ENCODE data around the gene FRMD5.

FRMD5 gene

GRCh38 chr15:44069489-44069888 lies 125.6 kb downstream of the FRMD5 start:
- Histone ChIP-seq H3K9me3 (ENCODE audit: insufficient read depth, low read length) (no peaks in the 10 kb centered on the region), H3K4me3 (ENCODE audit: low read length) (no peak overlapping the region), H3K27ac (ENCODE audit: low read length) (no peak overlapping the region), H3K9ac (ENCODE audit: low read length) (no peak overlapping the region), H3K4me2 (ENCODE audit: low read length) (no peak overlapping the region), H4K20me1 (ENCODE audit: insufficient read depth, low read length) (no peaks in the 10 kb centered on the region), H2AFZ (ENCODE audit: low read depth, low read length) (no peak overlapping the region), H3K36me3 (replicated peaks; ENCODE audit: low read depth, low read length) (no peaks in the 10 kb centered on the region), H3K79me2 (ENCODE audit: low read length) (no peaks in the 10 kb centered on the region), H3K27me3 (ENCODE audit: low read depth, low read length) (no peaks in the 10 kb centered on the region), H3K4me1 (ENCODE audit: low read length) (peaks cover 13% of the 10 kb centered on the region)
- TF ChIP-seq EZH2phosphoT487 (IDR thresholded peaks at IDR 0.05; ENCODE audit: low read depth) = no peak
- no peak for TF ChIP-seq CTCF (IDR thresholded peaks at IDR 0.05; ENCODE audit: low read depth, low read length)

- Histone ChIP-seq H3K79me2 (ENCODE audit: low read length) (no peaks in the 10 kb centered on the region), H3K4me2 (ENCODE audit: low read length) (no peak overlapping the region), H3K9ac (ENCODE audit: low read length) (no peak overlapping the region), H3K4me3 (ENCODE audit: low read length) (no peak overlapping the region), H2AFZ (ENCODE audit: low read depth, low read length) (no peak overlapping the region), H3K36me3 (replicated peaks; ENCODE audit: low read depth, low read length) (no peaks in the 10 kb centered on the region), H3K27ac (ENCODE audit: low read length) (no peak overlapping the region), H4K20me1 (ENCODE audit: insufficient read depth, low read length) (no peaks in the 10 kb centered on the region), H3K9me3 (ENCODE audit: insufficient read depth, low read length) (no peaks in the 10 kb centered on the region), H3K4me1 (ENCODE audit: low read length) (peaks cover 13% of the 10 kb centered on the region), H3K27me3 (ENCODE audit: low read depth, low read length) (no peaks in the 10 kb centered on the region)
- TF ChIP-seq CTCF (IDR thresholded peaks at IDR 0.05; ENCODE audit: low read depth, low read length) = no peak
- no peak for TF ChIP-seq EZH2phosphoT487 (IDR thresholded peaks at IDR 0.05; ENCODE audit: low read depth)
These were observed 126.7 kb downstream of the FRMD5 start for GRCh38 chr15:44068347-44068746.

- Histone ChIP-seq H2AFZ (ENCODE audit: low read depth, low read length) (peak overlapping the region; percentile 78), H3K9me3 (ENCODE audit: insufficient read depth, low read length) (no peaks in the 10 kb centered on the region), H3K9ac (ENCODE audit: low read length) (peak overlapping the region; percentile 30; the same call in 1 of the 2 replicates), H3K4me2 (ENCODE audit: low read length) (peak overlapping the region; percentile 74), H3K36me3 (replicated peaks; ENCODE audit: low read depth, low read length) (no peaks in the 10 kb centered on the region), H3K79me2 (ENCODE audit: low read length) (no peaks in the 10 kb centered on the region), H3K4me1 (ENCODE audit: low read length) (peaks cover 13% of the 10 kb centered on the region), H3K4me3 (ENCODE audit: low read length) (peak overlapping the region; percentile 56), H4K20me1 (ENCODE audit: insufficient read depth, low read length) (no peaks in the 10 kb centered on the region), H3K27ac (ENCODE audit: low read length) (no peak overlapping the region), H3K27me3 (ENCODE audit: low read depth, low read length) (no peaks in the 10 kb centered on the region)
- TF ChIP-seq EZH2phosphoT487 (IDR thresholded peaks at IDR 0.05; ENCODE audit: low read depth) (no peak), CTCF (IDR thresholded peaks at IDR 0.05; ENCODE audit: low read depth, low read length) (peak; percentile 93)
These were observed 128.8 kb downstream of the FRMD5 start for GRCh38 chr15:44066211-44066827.

GRCh38 chr15:44064706-44065105 lies 130.4 kb downstream of the FRMD5 start:
- Histone ChIP-seq H3K27ac (ENCODE audit: low read length) (no peak overlapping the region), H3K4me3 (ENCODE audit: low read length) (no peak overlapping the region), H3K9me3 (ENCODE audit: insufficient read depth, low read length) (no peaks in the 10 kb centered on the region), H3K4me2 (ENCODE audit: low read length) (no peak overlapping the region), H3K36me3 (replicated peaks; ENCODE audit: low read depth, low read length) (no peaks in the 10 kb centered on the region), H3K4me1 (ENCODE audit: low read length) (peaks cover 13% of the 10 kb centered on the region), H4K20me1 (ENCODE audit: insufficient read depth, low read length) (no peaks in the 10 kb centered on the region), H3K79me2 (ENCODE audit: low read length) (no peaks in the 10 kb centered on the region), H2AFZ (ENCODE audit: low read depth, low read length) (no peak overlapping the region), H3K9ac (ENCODE audit: low read length) (no peak overlapping the region), H3K27me3 (ENCODE audit: low read depth, low read length) (no peaks in the 10 kb centered on the region)
- TF ChIP-seq EZH2phosphoT487 (IDR thresholded peaks at IDR 0.05; ENCODE audit: low read depth) (no peak), CTCF (IDR thresholded peaks at IDR 0.05; ENCODE audit: low read depth, low read length) (no peak)

Data from OCI-LY3 (cell line).